ENCODE measurements around the gene PA2G4.

The PA2G4 gene

GRCh38 chr12:56078427-56078826, 25.9 kb upstream of the PA2G4 start:
- H3K27ac ChIP-seq: peak overlapping the region; percentile 73 to 79
- H3K4me3 ChIP-seq: no peak overlapping the region
- H3K36me3 ChIP-seq: no peaks in the 10 kb centered on the region
- no peaks in the 10 kb centered on the region for H3K9me3 ChIP-seq
- H3K4me1 ChIP-seq: peaks cover 0 to 22% (median 9%) of the 10 kb centered on the region in 4 donors
- H3K27me3 ChIP-seq: peaks cover 0 to 6% of the 10 kb centered on the region in 2 donors
- TF ChIP-seq, protein P1, sequence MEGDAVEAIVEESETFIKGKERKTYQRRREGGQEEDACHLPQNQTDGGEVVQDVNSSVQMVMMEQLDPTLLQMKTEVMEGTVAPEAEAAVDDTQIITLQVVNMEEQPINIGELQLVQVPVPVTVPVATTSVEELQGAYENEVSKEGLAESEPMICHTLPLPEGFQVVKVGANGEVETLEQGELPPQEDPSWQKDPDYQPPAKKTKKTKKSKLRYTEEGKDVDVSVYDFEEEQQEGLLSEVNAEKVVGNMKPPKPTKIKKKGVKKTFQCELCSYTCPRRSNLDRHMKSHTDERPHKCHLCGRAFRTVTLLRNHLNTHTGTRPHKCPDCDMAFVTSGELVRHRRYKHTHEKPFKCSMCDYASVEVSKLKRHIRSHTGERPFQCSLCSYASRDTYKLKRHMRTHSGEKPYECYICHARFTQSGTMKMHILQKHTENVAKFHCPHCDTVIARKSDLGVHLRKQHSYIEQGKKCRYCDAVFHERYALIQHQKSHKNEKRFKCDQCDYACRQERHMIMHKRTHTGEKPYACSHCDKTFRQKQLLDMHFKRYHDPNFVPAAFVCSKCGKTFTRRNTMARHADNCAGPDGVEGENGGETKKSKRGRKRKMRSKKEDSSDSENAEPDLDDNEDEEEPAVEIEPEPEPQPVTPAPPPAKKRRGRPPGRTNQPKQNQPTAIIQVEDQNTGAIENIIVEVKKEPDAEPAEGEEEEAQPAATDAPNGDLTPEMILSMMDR (IDR thresholded peaks at IDR 0.05): no peak
- intact Hi-C loops (cut with DNase I; ENCODE audit: low total_unique reads): no loop called here
- DNase-seq: no peak

DNA sequence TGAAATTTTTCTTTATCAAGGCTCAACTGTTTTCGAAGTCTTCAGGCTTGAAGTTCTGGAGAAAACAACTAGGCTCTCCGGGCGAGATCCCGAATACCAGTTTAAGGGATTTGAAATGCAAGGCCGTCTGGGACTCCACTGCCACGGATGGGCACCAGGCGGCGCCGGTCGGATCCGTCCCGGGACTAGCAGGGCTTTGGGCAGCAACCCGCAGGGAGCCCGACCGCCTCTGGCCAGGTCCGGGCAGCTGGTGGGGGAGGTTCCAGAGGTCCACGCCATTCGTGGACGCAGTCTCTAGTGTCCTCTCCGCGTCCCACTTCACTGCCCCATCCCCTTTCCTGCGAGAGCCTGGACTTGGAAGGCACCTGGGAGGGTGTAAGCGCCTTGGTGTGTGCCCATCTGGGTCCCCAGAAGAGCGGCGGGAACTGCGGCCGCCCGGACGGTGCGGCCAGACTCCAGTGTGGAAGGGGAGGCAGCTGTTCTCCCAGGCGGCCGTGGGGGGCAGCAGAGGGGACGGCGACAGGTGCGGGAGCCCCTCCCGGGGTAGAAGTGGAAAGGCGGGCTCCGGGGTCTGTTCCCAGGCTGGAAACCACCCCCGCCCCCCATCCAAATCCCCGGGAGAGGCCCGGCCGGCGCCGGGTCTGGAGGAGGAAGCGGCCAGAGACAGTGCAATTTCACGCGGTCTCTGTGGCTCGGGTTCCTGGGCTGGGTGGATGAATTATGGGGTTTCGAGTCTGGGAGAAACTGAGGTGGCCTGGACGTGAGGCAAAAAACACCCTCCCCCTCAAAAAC, 25.2 kb upstream of the PA2G4 start:
- no peaks in the 10 kb centered on the region for H3K9me3 ChIP-seq
- H3K36me3 ChIP-seq: no peaks in the 10 kb centered on the region
- DNase-seq: peak; percentile 82 to 94
- TF ChIP-seq, protein P1 (IDR thresholded peaks at IDR 0.05): peak; percentile 73 to 74
- peaks cover 0 to 22% (median 9%) of the 10 kb centered on the region in 4 donors for H3K4me1 ChIP-seq
- peak overlapping the region; percentile 48 to 64 for H3K4me3 ChIP-seq
- intact Hi-C loops (cut with DNase I; ENCODE audit: low total_unique reads): no loop called here
- peak overlapping the region; percentile 73 to 79 for H3K27ac ChIP-seq
- peaks cover 0 to 6% of the 10 kb centered on the region in 2 donors for H3K27me3 ChIP-seq

GRCh38 chr12:56079723-56080555, 24.4 kb upstream of the PA2G4 start, which contains the start of gene ERBB3:
Gene ERBB3 (plus strand): TSS chr12:56080165. CDS start chr12:56080301, 136 bp downstream.
- Histone ChIP-seq H3K27ac (peak within 1 kb of the TSS; percentile 73 to 79), H3K4me3 (peak within 1 kb of the TSS; percentile 48 to 64), H3K4me1 (peaks cover 0 to 22% (median 9%) of the 10 kb centered on the region in 4 donors), H3K27me3 (peaks cover 0 to 6% of the 10 kb centered on the region in 2 donors), H3K36me3 (no peaks in the 10 kb centered on the region), H3K9me3 (no peaks in the 10 kb centered on the region)
- intact Hi-C loops (cut with DNase I; ENCODE audit: low total_unique reads): no loop called here
- TF ChIP-seq, protein P1 (IDR thresholded peaks at IDR 0.05): peak in 1 of 2 experiments; percentile 22
- DNase-seq: peak; percentile 62 to 88

- no peak for DNase-seq
- Histone ChIP-seq H3K36me3 (no peaks in the 10 kb centered on the region), H3K9me3 (no peaks in the 10 kb centered on the region), H3K4me3 (peak overlapping the region in 1 of 2 donors; percentile 64), H3K27ac (no peak overlapping the region), H3K27me3 (peaks cover 0 to 6% of the 10 kb centered on the region in 2 donors), H3K4me1 (peaks cover 0 to 22% (median 9%) of the 10 kb centered on the region in 4 donors)
- TF ChIP-seq, protein P1 (IDR thresholded peaks at IDR 0.05): no peak
- intact Hi-C loops (cut with DNase I; ENCODE audit: low total_unique reads): no loop called here
Measured at GRCh38 chr12:56080556-56081138, 23.7 kb upstream of the PA2G4 start.

Data from tibial artery (tissue), 4 donors.